ENCODE data around the gene MOSPD2. TPM values are rescaled to one million over a fixed set of nuclear protein-coding genes. Genes with fewer than 3 reads are reported as not detected.

The MOSPD2 gene
- total and polyA plus RNA-seq, 2 of the 8 experiments (the other 6 are each of a cell fraction or from before 2014, with no cell fraction given): 4.5 to 12.1 TPM

DNA sequence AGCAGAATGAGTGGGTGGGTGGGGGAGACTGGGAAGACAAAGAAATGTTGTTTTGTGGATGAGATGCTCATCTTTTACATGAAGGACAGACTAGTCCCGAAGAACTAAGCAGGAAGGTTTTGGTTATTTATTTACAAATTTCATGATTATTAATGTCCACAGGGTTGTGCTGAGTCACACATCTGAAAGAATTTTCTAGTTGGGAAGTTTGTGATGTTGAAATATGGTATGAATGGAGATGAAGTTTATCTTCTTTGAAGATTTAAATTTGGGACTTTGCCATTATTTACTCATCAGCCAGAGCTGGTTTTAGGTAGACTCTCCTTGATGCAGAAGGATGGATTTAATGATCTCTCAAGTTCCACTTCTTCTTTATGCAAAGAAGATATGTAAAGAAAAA is 75.5 kb downstream of the MOSPD2 start (continued):
- no peak for TF ChIP-seq CHD7 (IDR thresholded peaks at IDR 0.05; ENCODE audit: insufficient replicate concordance, low read length)
- no peak for TF ChIP-seq ASH2L (IDR thresholded peaks at IDR 0.05; ENCODE audit: low read length)
- no peak for TF ChIP-seq BRCA1 (IDR thresholded peaks at IDR 0.05; ENCODE audit: low read depth, low read length)
- no peak for TF ChIP-seq FOSL1 (IDR thresholded peaks at IDR 0.05; ENCODE audit: insufficient read depth, low read depth, low read length)
- no peak for TF ChIP-seq RAD21 (IDR thresholded peaks at IDR 0.05 in 1 of 2, conservative IDR thresholded peaks at IDR 0.05 in 1 of 2; ENCODE audit: low read depth in 2 of 2, low read length in 2 of 2)
- no peak for TF ChIP-seq CHD2 (IDR thresholded peaks at IDR 0.05; ENCODE audit: low read length)
- TF ChIP-seq NANOG (IDR thresholded peaks at IDR 0.05; ENCODE audit: insufficient read depth, low read depth, low read length, poor library complexity, severe bottlenecking): no peak
- TF ChIP-seq, protein P1, sequence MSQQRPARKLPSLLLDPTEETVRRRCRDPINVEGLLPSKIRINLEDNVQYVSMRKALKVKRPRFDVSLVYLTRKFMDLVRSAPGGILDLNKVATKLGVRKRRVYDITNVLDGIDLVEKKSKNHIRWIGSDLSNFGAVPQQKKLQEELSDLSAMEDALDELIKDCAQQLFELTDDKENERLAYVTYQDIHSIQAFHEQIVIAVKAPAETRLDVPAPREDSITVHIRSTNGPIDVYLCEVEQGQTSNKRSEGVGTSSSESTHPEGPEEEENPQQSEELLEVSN (IDR thresholded peaks at IDR 0.05): no peak
- no peak for TF ChIP-seq RXRA (IDR thresholded peaks at IDR 0.05; ENCODE audit: insufficient read depth, low read depth, low read length)
- TF ChIP-seq YY1 (IDR thresholded peaks at IDR 0.05; ENCODE audit: low read depth, low read length): no peak

Measured in H1 (cell line).